Activated CD8-positive, alpha-beta memory T cell treated with anti-CD3 and anti-CD28 coated beads for 48 hours (primary cell): ENCODE data around the gene KLHL29.
A peak's percentile ranks its signal among the peaks of the same experiment; 100 is the strongest.

Source experiments
- DNase-seq, 3 experiments: peaks; one replicate each; pipeline ENCODE4 v3.0.0-alpha.2; 2020; ENCODE audit warnings: low read depth in 2 of 3, low spot score in 2 of 3

Gene KLHL29

GRCh38 chr2:23605236-23605635 is 220.3 kb downstream of the KLHL29 start:
- DNase-seq, result no peak

- no peak for DNase-seq
Observed at GRCh38 chr2:23606196-23606595, 221.2 kb downstream of the KLHL29 start.

- DNase-seq, result no peak
Observed at GRCh38 chr2:23606968-23607367, 222.0 kb downstream of the KLHL29 start.

- no peak for DNase-seq
Observed at GRCh38 chr2:23607925-23608324, 222.9 kb downstream of the KLHL29 start.

GRCh38 chr2:23609254-23609653 is 224.3 kb downstream of the KLHL29 start:
- no peak for DNase-seq

- DNase-seq, result no peak
Observed at GRCh38 chr2:23611839-23612238, 226.9 kb downstream of the KLHL29 start.

GRCh38 chr2:23614701-23615100 is 229.7 kb downstream of the KLHL29 start:
- no peak for DNase-seq

GRCh38 chr2:23615216-23616020 is 230.4 kb downstream of the KLHL29 start:
- DNase-seq, result no peak

GRCh38 chr2:23616630-23617029 is 231.7 kb downstream of the KLHL29 start:
- no peak for DNase-seq

GRCh38 chr2:23617167-23617810 is 232.3 kb downstream of the KLHL29 start:
- no peak for DNase-seq

- no peak for DNase-seq
Observed at GRCh38 chr2:23617811-23618215, 232.8 kb downstream of the KLHL29 start.

GRCh38 chr2:23618265-23618664 is 233.3 kb downstream of the KLHL29 start:
- DNase-seq, result no peak

GRCh38 chr2:23618794-23619530 is 234.0 kb downstream of the KLHL29 start:
- no peak for DNase-seq

GRCh38 chr2:23619941-23620340 is 235.0 kb downstream of the KLHL29 start:
- no peak for DNase-seq

- no peak for DNase-seq
Observed at GRCh38 chr2:23620841-23621341, 235.9 kb downstream of the KLHL29 start.

- no peak for DNase-seq
Observed at GRCh38 chr2:23621616-23622015, 236.6 kb downstream of the KLHL29 start.

GRCh38 chr2:23622466-23622865 is 237.5 kb downstream of the KLHL29 start:
- no peak for DNase-seq

- no peak for DNase-seq
Observed at GRCh38 chr2:23622966-23623675, 238.1 kb downstream of the KLHL29 start.

GRCh38 chr2:23624378-23624777 is 239.4 kb downstream of the KLHL29 start:
- peak in 2 of 3 experiments; percentile 12 to 26 for DNase-seq

GRCh38 chr2:23624915-23625314 is 239.9 kb downstream of the KLHL29 start:
- DNase-seq, result no peak

GRCh38 chr2:23625726-23626125 is 240.7 kb downstream of the KLHL29 start:
- no peak for DNase-seq
